Hematopoietic multipotent progenitor cell treated with erythropoietin and hydrocortisone succinate and interleukin-3 and kit ligand, for 8 days (in vitro differentiated cells): ENCODE results near the gene ZNF827.
"Not testable (repeated sequence)": the region's sequence is repeated elsewhere in the genome, so short reads cannot be mapped to it uniquely, and the experiment has no call there.

Source experiments
- DNase-seq: peaks from one replicate; pipeline ENCODE4 v3.0.0-alpha.2; 2015

ZNF827 gene

DNA sequence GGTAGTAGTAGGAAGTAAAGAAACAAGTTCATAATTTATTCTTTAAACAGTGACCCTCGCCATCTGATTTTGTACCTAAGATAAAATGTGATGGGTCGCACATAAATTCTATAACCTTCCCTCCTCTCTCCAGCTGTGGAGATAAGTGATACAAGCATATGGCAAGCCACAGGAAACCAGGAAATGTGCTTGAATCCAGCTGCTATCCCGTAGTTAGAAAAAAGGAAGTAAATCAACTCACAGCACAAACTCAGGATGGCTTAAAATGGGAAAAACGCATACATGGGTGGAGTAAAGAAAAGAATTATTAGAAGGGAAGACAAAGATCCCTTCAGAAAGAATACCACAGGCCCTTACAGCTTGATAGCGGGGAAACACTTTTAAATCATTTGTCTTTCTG is 78.2 kb downstream of the ZNF827 start:
- DNase-seq, result no peak

DNA sequence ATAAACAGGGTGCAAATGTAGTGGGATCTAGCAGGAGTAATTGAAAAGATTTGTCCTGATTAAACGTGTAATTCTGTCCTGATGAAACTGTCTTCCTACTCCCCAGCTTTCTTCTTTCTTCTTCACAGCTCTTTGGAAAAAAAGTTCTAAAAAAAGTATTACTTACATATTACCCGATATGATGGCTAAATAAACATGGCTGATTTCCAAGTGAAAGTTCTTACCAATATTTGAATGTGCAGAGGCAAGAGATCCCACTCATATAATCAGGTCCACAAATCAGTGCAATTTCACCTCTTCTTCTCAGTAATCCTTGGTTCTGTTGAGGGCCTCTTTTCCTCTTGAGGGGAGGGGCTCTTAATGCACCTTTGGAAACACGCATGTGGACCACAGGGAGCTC is 78.7 kb downstream of the ZNF827 start:
- DNase-seq, result no peak

DNA sequence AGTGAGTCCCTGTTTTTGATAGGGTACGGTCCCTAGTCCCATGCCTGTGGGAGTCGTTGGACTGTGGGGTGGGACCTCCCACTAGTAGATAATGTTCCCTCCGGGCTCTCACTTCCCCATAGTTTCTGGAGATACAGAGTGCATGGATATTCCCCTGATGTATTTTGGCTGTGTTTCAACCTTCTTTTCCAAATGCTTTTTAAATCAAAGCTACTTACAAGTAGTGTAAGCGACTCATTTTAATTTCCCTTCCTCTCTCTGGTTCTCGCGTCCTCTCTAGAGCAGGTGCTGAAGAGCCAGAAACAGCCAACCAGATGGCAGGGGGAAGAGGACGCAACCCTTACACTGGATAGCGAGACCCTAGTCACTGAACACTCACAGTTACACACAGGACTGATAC is 79.2 kb downstream of the ZNF827 start:
- no peak for DNase-seq

DNA sequence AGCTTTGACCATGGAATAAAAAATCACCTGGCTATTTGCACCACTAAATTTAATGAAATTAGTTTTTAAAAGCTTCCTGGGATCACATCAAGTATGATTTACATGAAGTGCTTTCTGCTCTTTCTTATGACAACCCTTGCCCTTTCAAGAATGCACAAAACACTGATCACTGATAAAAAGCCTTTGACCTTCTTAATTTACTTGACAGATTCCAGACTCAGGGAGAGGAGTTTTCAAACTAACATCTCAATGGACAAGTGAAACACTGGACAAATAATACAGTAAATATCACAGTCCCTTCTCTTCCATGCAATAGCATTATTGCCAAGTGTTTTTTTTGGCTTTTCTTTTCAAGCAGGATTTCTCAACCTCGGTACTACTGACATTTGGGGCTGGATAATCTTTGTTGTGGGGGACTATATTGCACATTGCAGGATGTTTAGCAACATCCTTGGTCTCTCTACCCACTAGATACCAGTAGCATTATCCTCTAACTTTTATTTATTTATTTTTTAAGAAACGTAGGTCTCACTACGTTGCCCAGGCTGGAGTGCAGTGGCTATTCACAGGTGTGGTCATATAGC is 86.3 kb downstream of the ZNF827 start:
- no peak for DNase-seq

DNA sequence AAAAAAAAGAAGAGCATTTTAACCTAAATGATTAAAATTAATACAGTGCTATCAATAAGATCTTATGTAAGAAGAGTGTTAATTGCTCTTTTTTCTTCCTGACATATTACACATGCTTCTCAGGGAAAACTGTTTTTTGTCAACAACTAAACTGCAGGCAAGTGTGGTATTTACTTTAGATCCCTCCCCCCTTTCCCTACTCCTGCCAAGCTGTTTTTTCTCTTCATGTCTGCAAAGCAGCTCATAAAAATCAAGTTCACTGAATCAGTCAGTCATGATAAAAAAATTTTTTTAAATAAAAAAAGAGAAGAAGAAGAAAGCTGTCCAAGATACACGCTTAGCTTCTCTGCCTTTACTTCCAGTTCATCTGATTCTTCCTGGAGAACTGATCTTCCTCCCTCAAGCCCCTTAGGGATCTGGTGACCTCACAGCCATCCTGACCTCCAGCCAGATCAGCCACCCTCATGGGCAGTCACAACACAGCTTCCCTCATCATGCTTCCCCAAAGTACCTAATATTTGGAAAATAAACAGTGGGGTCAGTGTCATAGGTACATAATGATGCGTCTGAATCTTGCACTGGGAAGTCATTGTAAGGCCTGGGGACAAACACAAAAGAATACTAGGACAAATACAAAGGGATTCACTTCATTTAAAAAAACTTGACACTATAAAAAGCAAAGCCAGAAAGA is 87.0 kb downstream of the ZNF827 start:
- DNase-seq, result no peak

DNA sequence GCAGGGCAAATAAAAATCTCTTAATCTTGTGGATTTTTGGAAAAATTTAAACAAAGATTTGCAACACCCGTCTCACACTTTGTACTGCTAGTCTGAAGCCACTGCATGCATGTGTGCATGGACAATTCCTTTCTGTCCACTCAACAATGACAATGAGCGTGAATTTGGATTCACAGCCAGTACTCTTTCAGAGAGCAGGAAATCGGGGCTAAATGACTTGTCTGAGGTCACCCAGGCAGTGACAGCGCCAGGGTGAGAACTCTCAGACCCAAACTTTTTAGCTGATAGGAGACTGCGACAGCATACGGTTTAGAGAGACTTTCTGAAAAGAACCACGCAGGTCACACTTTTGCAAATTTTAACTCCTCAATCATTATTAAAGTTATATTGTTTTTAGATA is 90.9 kb downstream of the ZNF827 start:
- DNase-seq, result no peak

DNA sequence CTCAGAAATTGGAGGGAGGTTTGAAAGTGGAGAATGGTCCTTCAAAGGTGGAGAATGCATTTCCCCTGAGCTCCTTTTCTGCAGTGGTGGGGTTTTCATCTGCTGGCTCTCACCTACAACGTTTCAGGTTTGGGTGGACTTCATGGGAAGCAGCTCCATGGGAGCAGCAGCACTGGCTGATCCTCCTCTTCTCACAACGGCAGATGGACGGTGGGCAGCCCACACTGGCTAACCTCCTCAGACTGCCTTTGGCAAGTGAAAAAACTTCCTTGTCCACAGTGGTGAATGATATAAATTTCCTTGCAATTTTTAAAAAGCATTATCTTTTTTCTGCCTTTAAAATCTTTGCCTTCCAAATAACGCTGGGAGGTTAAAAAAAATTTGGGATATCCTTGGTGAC is 93.5 kb downstream of the ZNF827 start:
- DNase-seq, result no peak

DNA sequence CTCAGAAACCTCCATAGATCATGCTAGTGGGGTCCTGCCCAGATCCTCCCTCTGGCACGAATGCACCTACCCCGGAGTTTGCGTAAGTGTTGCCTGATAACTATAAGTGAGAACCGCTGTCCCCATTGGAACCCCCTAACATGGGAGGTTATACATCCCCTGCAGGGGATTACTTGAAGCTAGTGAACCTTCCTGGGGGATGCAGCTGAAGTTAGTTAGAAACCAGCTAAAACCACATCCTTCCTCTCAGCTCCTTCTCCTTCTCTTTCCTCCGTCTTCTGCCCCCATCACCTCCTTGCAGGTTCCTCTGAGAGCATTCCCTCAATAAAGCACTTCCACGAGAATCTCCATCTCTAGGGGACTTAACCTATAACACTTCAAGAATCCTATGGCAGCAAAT is 95.0 kb downstream of the ZNF827 start:
- no peak for DNase-seq

DNA sequence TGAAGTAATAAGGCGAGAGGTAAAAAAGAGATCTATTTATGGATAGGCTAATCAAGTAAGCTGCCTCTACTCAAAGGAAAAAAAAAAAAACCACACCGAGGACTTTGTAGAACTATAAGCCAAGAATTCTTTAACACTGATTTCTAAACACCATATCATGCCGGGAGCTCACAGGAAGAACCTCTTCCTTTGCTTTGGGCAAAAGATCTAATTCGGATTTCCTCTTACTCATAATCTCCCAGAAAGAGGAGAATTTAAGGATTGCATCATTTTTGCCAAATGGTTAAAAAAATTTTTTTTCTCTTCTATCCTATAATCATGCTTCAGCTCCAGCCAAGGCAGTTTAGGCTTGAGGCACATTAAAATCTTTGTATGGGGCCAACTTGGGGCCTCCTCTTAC is 95.5 kb downstream of the ZNF827 start:
- DNase-seq, result no peak

DNA sequence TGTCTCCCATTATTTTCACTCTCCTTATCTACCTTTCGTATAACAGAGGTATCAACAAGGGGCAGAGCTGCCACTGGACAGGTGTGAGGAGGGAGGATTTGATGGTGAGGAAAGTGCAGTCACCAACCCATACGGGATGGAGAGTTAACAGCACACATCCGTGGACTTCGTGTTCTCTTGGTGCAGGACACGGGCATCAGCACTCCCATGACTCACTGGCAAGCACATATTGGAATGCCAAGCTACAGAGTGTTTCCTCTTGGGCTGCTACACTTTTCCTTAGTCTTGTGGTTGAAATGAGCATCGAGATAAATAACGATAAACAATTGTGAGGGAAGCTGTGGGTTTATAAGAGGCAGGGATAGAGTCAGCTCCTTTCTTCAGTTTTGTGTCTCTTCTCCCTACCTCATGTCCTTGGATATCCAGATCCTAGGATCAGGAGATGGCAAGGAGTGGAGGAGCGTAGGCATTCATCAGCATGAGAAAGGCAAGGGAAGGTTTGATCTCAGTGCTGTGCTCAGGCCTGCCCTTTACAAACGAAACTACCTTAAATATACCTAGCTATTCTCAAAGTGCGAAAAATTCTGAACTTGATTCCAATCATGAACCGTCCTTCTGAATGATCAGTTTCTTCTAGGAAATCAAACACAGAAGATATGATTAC is 96.3 kb downstream of the ZNF827 start:
- DNase-seq, result no peak

DNA sequence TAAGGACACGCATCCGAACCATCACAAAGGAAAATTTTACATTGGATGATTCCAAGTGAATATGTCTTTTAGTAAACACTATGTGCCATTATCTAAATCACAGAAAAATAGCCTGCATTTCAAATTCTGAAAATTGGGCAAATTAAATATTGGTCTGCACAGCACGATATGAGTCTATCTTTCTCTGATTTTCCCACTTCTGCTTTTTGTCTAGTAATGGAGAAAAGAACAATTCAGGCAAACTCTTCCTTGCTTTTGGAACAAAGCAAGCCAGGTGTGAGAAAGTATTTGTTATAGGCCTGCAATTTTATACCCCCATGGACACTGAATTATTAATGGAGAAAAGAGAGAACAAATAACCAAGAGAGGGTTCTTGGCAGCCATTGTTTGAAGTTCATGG is 97.8 kb downstream of the ZNF827 start:
- no peak for DNase-seq

DNA sequence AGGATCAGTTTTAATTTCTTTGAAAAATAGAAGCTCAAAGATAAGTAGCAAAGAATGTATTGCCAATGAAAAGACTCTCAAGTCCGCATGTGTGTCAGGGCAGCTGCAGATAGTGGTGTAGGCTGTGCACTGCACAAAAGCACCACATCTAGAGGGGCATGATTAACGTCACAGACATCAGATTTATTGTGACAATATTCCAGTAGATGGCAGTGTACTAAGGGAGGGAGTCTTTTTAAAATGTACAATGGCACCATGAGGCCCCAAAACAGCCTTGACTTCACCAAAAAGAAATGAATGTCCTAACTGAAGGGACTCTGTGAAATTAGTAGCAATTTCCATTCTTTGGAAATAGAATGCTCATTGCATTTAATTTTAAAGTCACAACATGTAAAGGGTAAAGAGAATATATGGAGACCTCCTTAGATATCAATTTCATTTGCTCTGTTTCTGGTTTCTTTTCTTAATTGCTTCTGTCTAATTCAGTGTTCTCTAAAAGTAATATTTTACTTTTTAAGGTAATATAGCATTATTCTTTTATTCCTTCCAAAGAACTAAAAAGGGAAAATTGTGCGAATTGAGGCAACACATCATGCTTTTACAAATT is 98.4 kb downstream of the ZNF827 start:
- peak; percentile 71 for DNase-seq

DNA sequence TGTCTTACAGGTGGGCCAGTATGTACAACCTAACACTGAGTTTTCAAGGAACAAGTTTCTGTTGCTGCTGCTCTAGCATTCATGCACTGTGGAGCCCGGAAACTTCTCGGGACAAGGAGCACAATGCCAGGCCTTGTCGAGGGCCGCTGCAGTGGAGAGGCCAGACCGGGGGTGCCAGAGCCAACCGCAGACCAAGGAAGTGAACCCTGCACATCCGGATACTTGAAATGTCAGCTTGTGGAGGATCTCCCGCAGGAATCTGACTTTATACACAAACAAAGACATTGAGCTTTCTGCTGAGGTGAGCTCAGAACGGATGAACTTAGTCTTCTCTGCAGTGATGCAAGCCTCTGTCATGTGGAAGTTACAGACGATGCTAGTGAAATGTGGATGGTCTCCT is 99.5 kb downstream of the ZNF827 start:
- DNase-seq, result no peak

DNA sequence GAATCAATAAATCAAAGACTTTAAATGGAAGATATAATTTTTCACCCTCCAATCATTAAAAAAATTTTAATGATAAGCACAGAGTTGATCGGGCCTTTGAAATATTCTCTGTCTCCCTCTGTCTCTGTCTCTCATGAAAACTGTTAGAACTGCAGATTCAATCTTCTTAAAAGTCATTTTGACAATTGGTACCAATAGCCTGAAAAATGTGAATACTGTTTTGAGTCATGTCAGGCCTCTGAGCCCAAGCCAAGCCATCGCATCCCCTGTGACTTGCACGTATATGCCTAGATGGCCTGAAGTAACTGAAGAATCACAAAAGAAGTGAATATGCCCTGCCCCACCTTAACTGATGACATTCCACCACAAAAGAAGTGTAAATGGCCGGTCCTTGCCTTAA is 106.2 kb downstream of the ZNF827 start:
- DNase-seq, result not testable (repeated sequence)

DNA sequence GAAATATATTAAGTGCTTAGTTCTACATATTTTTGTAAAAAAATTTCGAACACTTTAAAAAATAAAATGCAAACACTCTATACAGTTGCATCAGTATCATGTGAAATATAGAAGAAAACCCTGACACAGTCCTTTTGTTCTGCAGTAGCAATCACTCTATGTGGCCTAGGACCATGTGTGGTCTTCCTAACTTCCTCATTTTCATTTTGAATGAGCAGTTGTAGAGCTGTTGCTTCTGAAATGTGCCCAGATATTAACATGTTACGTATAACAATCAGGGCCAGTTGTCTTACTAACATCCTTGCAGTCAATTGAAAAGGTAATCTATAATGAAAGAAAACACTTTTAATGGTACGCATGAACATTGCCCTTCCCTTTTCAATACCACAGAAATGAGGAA is 107.9 kb downstream of the ZNF827 start:
- no peak for DNase-seq

DNA sequence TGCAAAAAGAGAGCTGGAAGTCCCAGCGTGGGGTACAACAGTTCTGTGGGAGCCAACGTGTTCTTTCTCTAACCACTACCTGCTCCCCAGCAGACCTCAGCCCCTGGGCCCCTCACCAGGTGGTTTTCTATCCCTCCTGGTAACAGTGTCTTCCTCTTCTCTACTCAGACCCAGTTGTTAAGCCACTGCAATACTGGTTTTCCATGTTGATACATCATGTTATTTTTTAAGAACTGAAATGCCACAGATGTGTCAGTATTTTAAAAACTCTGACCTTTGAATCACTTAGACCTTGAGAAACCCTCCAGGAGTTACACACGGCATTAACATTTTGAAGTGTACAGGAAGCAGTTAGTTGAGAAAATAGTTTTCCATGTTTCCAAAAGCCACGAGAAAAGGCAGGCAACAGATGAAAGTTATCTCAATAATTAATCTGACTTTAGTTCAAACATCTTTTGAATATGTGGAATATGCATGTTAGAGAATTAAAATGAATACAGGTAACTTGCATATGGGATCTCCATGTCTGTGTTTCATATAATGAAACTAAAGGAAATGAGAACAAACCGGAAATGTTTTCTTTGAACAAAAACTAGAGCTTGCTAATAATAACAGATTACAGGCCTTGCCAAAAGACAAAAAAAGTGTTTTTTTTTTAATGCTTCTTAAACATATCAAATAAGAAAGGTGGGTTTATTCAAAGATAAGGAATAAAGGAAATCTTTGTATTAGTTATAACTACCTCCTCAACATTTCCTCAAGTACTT is 108.8 kb downstream of the ZNF827 start:
- DNase-seq, result no peak

DNA sequence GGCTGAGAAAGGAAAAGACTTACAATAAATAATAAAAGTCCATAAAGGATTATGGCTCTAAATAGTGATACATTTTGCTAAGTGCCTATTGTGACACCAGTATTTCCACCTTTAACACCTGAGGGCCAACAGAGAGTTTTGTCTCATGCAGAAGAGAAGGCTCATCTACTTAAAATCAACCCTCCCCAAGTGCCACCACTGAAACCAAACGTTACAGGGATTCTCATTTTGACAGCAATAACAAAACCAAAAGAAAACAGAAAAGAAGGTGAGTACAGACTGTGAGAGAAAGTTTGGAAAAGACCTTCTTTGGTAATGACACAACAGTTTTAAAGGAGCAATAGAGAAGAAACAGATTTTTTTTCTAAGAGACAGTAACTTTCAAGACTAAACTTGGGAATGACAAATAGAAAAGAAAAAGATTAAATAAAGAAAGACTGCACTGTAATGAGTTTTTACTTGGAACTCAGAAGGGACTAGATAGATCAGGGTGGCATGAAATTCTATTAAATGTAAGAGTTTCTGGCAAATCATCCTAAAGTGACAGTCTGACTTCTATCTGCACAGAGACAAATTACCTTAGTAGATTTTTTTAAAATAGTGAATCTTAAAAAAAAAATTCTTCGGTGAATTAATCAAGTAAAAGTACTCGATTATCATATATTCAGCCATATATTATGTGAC is 109.7 kb downstream of the ZNF827 start:
- no peak for DNase-seq

DNA sequence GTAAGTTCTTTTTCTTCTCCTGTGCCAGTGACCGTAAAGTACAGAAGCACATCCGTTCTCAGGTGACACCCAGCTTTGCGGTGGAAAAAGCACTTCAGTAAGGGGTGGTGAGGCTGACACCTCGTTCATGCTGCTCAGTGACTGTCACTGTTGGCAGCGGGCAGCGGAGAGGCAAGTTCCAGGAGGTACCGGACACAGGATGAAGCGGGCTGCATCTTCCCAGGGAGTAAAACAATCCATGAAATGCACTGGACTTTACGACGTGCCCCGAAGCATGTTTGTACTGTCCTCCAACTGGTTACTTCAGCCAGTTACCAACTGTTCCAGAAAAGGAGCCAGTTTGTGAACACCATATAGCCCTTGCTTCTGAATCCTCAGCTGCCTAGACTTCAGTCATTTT is 110.7 kb downstream of the ZNF827 start:
- DNase-seq, result no peak

DNA sequence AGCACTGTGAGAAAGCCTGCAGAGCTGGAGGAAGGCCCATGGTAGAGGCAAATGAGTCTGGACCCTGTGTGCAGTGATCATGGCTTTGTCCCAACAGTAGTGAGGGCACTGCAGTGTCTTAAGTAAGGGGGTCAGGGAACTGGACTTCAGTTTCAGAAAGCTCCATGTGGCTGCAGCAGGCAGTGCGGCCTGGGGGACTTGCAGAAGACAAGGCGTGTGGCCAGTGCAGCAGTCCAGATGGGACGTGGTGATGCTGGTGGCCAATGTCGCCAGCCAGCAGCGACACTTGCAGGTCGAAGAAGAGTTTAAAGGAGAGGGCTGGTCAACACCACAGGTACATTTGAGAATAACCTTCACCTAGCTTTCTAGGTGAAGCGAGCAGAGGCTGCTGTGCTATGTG is 113.4 kb downstream of the ZNF827 start:
- DNase-seq, result no peak

DNA sequence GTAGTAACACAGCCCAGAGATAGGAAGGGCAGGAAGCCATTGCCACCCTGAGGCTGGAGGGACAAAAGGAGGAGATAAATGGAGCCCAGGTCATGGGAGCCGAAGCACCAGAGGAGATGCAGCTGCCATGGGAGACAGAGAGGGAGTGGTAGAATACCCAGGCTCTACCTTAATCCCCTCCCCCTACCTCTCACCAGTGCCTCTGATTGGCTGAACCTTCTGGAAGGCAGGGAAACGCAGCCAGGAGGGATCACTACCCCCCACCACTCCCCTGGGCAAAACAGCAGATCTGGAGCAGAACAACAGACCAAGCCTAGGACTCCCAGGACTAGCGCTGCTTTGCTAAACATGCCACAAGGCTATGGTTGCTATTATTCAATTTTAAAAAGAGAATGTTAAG is 114.2 kb downstream of the ZNF827 start:
- DNase-seq, result no peak

DNA sequence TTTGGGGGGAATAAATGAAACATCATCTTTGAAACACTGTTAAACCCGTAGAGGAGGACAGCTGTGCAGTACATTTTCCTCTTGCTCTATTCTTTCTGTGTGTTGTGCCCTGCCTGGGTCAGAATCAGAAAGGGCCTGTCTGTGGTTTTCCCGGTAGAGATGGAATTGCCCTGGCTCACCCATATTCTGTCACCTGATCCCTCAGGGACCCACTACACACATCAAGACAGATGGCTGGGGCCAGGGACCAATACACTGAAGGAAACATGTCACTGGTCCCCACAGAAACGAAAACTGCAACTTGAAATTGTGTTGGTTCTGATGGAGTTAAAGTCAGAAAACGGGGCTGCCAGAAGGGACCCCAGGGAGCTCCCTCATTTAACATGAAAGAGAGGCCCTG is 114.9 kb downstream of the ZNF827 start:
- no peak for DNase-seq

DNA sequence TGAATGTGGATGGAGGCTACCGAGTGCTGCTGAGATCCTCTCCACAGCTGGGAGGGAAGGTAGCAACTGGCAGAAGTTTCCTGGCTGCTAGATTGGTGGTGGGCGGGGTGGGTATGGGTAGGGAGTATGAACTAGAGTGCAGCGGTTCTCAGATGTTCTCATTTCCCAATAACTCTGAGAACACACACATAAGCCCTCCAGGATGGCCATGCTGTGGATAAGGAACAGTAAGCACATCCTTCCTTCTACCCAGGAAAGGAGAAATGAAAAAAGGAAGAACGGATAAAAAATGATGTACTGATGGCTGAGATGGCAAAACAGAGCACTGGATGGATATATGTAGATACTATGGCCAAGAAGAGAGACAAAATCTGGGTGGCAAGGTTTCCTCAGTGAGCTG is 116.0 kb downstream of the ZNF827 start:
- no peak for DNase-seq

DNA sequence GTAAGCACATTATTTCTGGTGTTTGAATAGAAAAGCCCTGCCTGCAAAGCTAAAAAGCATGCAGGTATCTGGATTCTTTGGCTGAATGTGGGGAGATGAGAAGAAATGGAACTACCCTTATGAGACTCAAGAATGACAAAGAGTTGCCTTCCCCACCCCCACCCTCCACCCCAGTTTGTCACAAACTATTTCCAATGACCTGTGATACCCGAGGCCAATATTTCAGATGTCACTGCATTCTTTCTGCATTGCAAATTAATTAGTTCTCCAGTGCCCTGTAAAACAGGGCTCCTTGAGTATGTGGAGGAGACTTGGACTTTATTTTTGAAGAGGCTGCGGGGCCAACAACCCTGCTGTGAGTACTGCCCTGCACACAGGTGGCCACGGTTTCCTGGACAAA is 116.4 kb downstream of the ZNF827 start:
- DNase-seq, result no peak
